Activated T-cell treated with anti-CD3 and anti-CD28 coated beads, Interleukin-2, amount 50 U/mL, for 48 hours (primary cell): ENCODE results near the gene CD34.
"Not testable (repeated sequence)": the region's sequence is repeated elsewhere in the genome, so short reads cannot be mapped to it uniquely, and the experiment has no call there.

Experiments used
- DNase-seq, 2 experiments: peaks; one replicate each; pipeline ENCODE4 v3.0.0-alpha.2; 2020

CD34 gene

GRCh38 chr1:207910591-207911354 lies at the start of gene CD34:
Gene CD34, minus strand, starts transcription at chr1:207911125. Its CDS starts 45 bp downstream, at chr1:207911080.
- peak; percentile 44 to 45 for DNase-seq

GRCh38 chr1:207960346-207960745 lies 49.4 kb upstream of the CD34 start:
- DNase-seq, result no peak

- no peak for DNase-seq
Measured at GRCh38 chr1:207959910-207960309, 49.0 kb upstream of the CD34 start.

GRCh38 chr1:207959141-207959825 lies 48.4 kb upstream of the CD34 start:
- peak; percentile 50 to 56 for DNase-seq

- DNase-seq, result no peak
Measured at GRCh38 chr1:207958376-207959139, 47.6 kb upstream of the CD34 start.

- DNase-seq, result no peak
Measured at GRCh38 chr1:207956986-207957385, 46.1 kb upstream of the CD34 start.

- no peak for DNase-seq
Measured at GRCh38 chr1:207954104-207954503, 43.2 kb upstream of the CD34 start.

- DNase-seq, result no peak
Measured at GRCh38 chr1:207952617-207953542, 42.0 kb upstream of the CD34 start.

- no peak for DNase-seq
Measured at GRCh38 chr1:207951652-207952051, 40.7 kb upstream of the CD34 start.

- no peak for DNase-seq
Measured at GRCh38 chr1:207950750-207951149, 39.8 kb upstream of the CD34 start.

- DNase-seq, result no peak
Measured at GRCh38 chr1:207949571-207950195, 38.8 kb upstream of the CD34 start.

- no peak for DNase-seq
Measured at GRCh38 chr1:207948536-207949250, 37.8 kb upstream of the CD34 start.

GRCh38 chr1:207946756-207947155 lies 35.8 kb upstream of the CD34 start:
- DNase-seq, result no peak

GRCh38 chr1:207944571-207944970 lies 33.6 kb upstream of the CD34 start:
- DNase-seq, result no peak

GRCh38 chr1:207942337-207942741 lies 31.4 kb upstream of the CD34 start:
- not testable (repeated sequence) for DNase-seq

- DNase-seq, result no peak
Measured at GRCh38 chr1:207941665-207942064, 30.7 kb upstream of the CD34 start.

- DNase-seq, result no peak
Measured at GRCh38 chr1:207938016-207938415, 27.1 kb upstream of the CD34 start.

- no peak for DNase-seq
Measured at GRCh38 chr1:207937204-207937603, 26.3 kb upstream of the CD34 start.

- no peak for DNase-seq
Measured at GRCh38 chr1:207935166-207935583, 24.2 kb upstream of the CD34 start.

GRCh38 chr1:207933205-207933800 lies 22.4 kb upstream of the CD34 start:
- no peak for DNase-seq

GRCh38 chr1:207926984-207927383 lies 16.1 kb upstream of the CD34 start:
- no peak for DNase-seq
